ENCODE results near the gene SLX1B. TPM values are rescaled to one million over a fixed set of nuclear protein-coding genes. Genes with fewer than 3 reads are reported as not detected.
"Not testable (repeated sequence)": the region's sequence is repeated elsewhere in the genome, so short reads cannot be mapped to it uniquely, and the experiment has no call there.

The SLX1B gene
- total RNA-seq (10 to 100 TPM; 12.4 to 20.7 (median 19.5) TPM), polyA plus RNA-seq (15.0 TPM)
- long read RNA-seq, donor 1, transcript SLX1B-201 (6 exons, 1,165 nt) = major isoform, 15 of 19 reads
- long read RNA-seq, donor 1, partial matches to known transcripts = 2 of 19 reads
- long read RNA-seq, donor 1, other reads (novel, unspliced or antisense) = 1 of 19 reads
- long read RNA-seq, donor 2, transcript SLX1B-201 (6 exons, 1,165 nt) = major isoform, 7 of 7 reads
- long read RNA-seq, donor 2, partial matches to known transcripts = 0 of 7 reads
- long read RNA-seq, donor 2, other reads (novel, unspliced or antisense) = 0 of 7 reads
- long read RNA-seq, donor 3, transcript SLX1B-201 (6 exons, 1,165 nt) = major isoform, 21 of 23 reads
- long read RNA-seq, donor 3, partial matches to known transcripts = 1 of 23 reads
- long read RNA-seq, donor 3, other reads (novel, unspliced or antisense) = 1 of 23 reads
- long read RNA-seq, donor 4, transcript SLX1B-201 (6 exons, 1,165 nt) = major isoform, 5 of 9 reads
- long read RNA-seq, donor 4, partial matches to known transcripts = 0 of 9 reads
- long read RNA-seq, donor 4, other reads (novel, unspliced or antisense) = 0 of 9 reads

GRCh38 chr16:29454269-29454668 is at the start of gene SLX1B, which contains the start of gene BOLA2:
Gene SLX1B, plus strand, starts transcription at chr16:29454533.
Gene BOLA2, minus strand, starts transcription at chr16:29454351. Its CDS starts 98 bp downstream, at chr16:29454253.
- H3K4me3 ChIP-seq (ENCODE audit: low read length); H3K9me3 ChIP-seq (ENCODE audit: control insufficient read depth, low read length); H3K4me1 ChIP-seq (ENCODE audit: control insufficient read depth, insufficient read depth, low read length); H3K27me3 ChIP-seq (ENCODE audit: control insufficient read depth, insufficient read depth); DNase-seq; intact Hi-C loops (cut with DNase I); H3K27ac ChIP-seq (ENCODE audit: low read length): not testable (repeated sequence)
- whole genome bisulfite sequencing = no CpG with 5 or more reads among the region's 33 CpGs
- peak; percentile 96 to 97 for ATAC-seq

GRCh38 chr16:29405249-29405648 is 49.1 kb upstream of the SLX1B start:
- ATAC-seq; H3K4me3 ChIP-seq (ENCODE audit: low read length); intact Hi-C loops (cut with DNase I); H3K27me3 ChIP-seq (ENCODE audit: control insufficient read depth, insufficient read depth); H3K9me3 ChIP-seq (ENCODE audit: control insufficient read depth, low read length); H3K27ac ChIP-seq (ENCODE audit: low read length); H3K4me1 ChIP-seq (ENCODE audit: control insufficient read depth, insufficient read depth, low read length); DNase-seq: not testable (repeated sequence)
- WGBS = 63% methylated on average over 7 of the region's 7 CpGs

- DNase-seq; intact Hi-C loops (cut with DNase I); H3K27me3 ChIP-seq (ENCODE audit: control insufficient read depth, insufficient read depth); H3K9me3 ChIP-seq (ENCODE audit: control insufficient read depth, low read length); H3K27ac ChIP-seq (ENCODE audit: low read length); ATAC-seq; H3K4me1 ChIP-seq (ENCODE audit: control insufficient read depth, insufficient read depth, low read length); H3K4me3 ChIP-seq (ENCODE audit: low read length): not testable (repeated sequence)
- WGBS = 98% methylated on average over 2 of the region's 2 CpGs
These were observed 30.7 kb upstream of the SLX1B start for GRCh38 chr16:29423587-29423986.

- H3K9me3 ChIP-seq (ENCODE audit: control insufficient read depth, low read length); H3K27ac ChIP-seq (ENCODE audit: low read length); H3K27me3 ChIP-seq (ENCODE audit: control insufficient read depth, insufficient read depth); H3K4me1 ChIP-seq (ENCODE audit: control insufficient read depth, insufficient read depth, low read length); intact Hi-C loops (cut with DNase I); ATAC-seq; DNase-seq; H3K4me3 ChIP-seq (ENCODE audit: low read length): not testable (repeated sequence)
- WGBS = 96% methylated on average over 3 of the region's 3 CpGs
These were observed 28.9 kb upstream of the SLX1B start for GRCh38 chr16:29425390-29425789.

- intact Hi-C loops (cut with DNase I); H3K9me3 ChIP-seq (ENCODE audit: control insufficient read depth, low read length); H3K4me3 ChIP-seq (ENCODE audit: low read length); H3K4me1 ChIP-seq (ENCODE audit: control insufficient read depth, insufficient read depth, low read length); H3K27me3 ChIP-seq (ENCODE audit: control insufficient read depth, insufficient read depth); DNase-seq; H3K27ac ChIP-seq (ENCODE audit: low read length): not testable (repeated sequence)
- WGBS = no CpG with 5 or more reads among the region's 21 CpGs
- ATAC-seq = peak; percentile 12 to 24
These were observed 579 bp upstream of the SLX1B start for GRCh38 chr16:29453754-29454153.

GRCh38 chr16:29454828-29455227 is 495 bp downstream of the SLX1B start:
- H3K27ac ChIP-seq (ENCODE audit: low read length); intact Hi-C loops (cut with DNase I); H3K4me3 ChIP-seq (ENCODE audit: low read length); H3K4me1 ChIP-seq (ENCODE audit: control insufficient read depth, insufficient read depth, low read length); H3K9me3 ChIP-seq (ENCODE audit: control insufficient read depth, low read length); H3K27me3 ChIP-seq (ENCODE audit: control insufficient read depth, insufficient read depth); DNase-seq: not testable (repeated sequence)
- WGBS = no CpG with 5 or more reads among the region's 29 CpGs
- ATAC-seq = peak; percentile 88

- intact Hi-C loops (cut with DNase I); H3K27me3 ChIP-seq (ENCODE audit: control insufficient read depth, insufficient read depth); H3K9me3 ChIP-seq (ENCODE audit: control insufficient read depth, low read length); H3K4me1 ChIP-seq (ENCODE audit: control insufficient read depth, insufficient read depth, low read length); ATAC-seq; H3K27ac ChIP-seq (ENCODE audit: low read length); H3K4me3 ChIP-seq (ENCODE audit: low read length): not testable (repeated sequence)
- 94% methylated on average over 1 of the region's 2 CpGs for WGBS
- peak in 2 of 3 donors; percentile 11 to 51 for DNase-seq
These were observed 3.3 kb downstream of the SLX1B start for GRCh38 chr16:29457660-29458059.

GRCh38 chr16:29459706-29460646 is 5.6 kb downstream of the SLX1B start, which contains the start of gene SULT1A4:
Gene SULT1A4, plus strand, starts transcription at chr16:29459913. Its CDS starts 1,473 bp downstream, at chr16:29461386.
- intact Hi-C loops (cut with DNase I); H3K4me1 ChIP-seq (ENCODE audit: control insufficient read depth, insufficient read depth, low read length); H3K9me3 ChIP-seq (ENCODE audit: control insufficient read depth, low read length); H3K27me3 ChIP-seq (ENCODE audit: control insufficient read depth, insufficient read depth); DNase-seq; H3K4me3 ChIP-seq (ENCODE audit: low read length); H3K27ac ChIP-seq (ENCODE audit: low read length): not testable (repeated sequence)
- ATAC-seq = peak; percentile 50 to 75
- no CpG with 5 or more reads among the region's 13 CpGs for WGBS

- H3K4me1 ChIP-seq (ENCODE audit: control insufficient read depth, insufficient read depth, low read length); H3K27me3 ChIP-seq (ENCODE audit: control insufficient read depth, insufficient read depth); DNase-seq; intact Hi-C loops (cut with DNase I); H3K27ac ChIP-seq (ENCODE audit: low read length); H3K4me3 ChIP-seq (ENCODE audit: low read length); H3K9me3 ChIP-seq (ENCODE audit: control insufficient read depth, low read length): not testable (repeated sequence)
- WGBS = no CpG with 5 or more reads among the region's 9 CpGs
- ATAC-seq = peak; percentile 1 to 17
These were observed 6.3 kb downstream of the SLX1B start for GRCh38 chr16:29460647-29461030.

- H3K27me3 ChIP-seq (ENCODE audit: control insufficient read depth, insufficient read depth); intact Hi-C loops (cut with DNase I); H3K4me1 ChIP-seq (ENCODE audit: control insufficient read depth, insufficient read depth, low read length); H3K9me3 ChIP-seq (ENCODE audit: control insufficient read depth, low read length); H3K4me3 ChIP-seq (ENCODE audit: low read length); H3K27ac ChIP-seq (ENCODE audit: low read length): not testable (repeated sequence)
- ATAC-seq (peak; percentile 59 to 69), DNase-seq (peak in 1 of 3 donors; percentile 10)
- no CpG with 5 or more reads among the region's 57 CpGs for WGBS
These were observed 11.9 kb downstream of the SLX1B start for GRCh38 chr16:29465985-29466824.

Measured in right cardiac atrium (tissue), 5 donors.